NCI-H1092 treated with DMSO at 0.1 percent for 48 hours (cell line): ENCODE data around the gene RIC1.
A peak's percentile ranks its signal among the peaks of the same experiment; 100 is the strongest.
"Not testable (repeated sequence)": the region's sequence is repeated elsewhere in the genome, so short reads cannot be mapped to it uniquely, and the experiment has no call there.

Experiments used
- DNase-seq: peaks from one replicate; lab custom pipeline; 2025; lab: John Stamatoyannopoulos, UW

The RIC1 gene

DNA sequence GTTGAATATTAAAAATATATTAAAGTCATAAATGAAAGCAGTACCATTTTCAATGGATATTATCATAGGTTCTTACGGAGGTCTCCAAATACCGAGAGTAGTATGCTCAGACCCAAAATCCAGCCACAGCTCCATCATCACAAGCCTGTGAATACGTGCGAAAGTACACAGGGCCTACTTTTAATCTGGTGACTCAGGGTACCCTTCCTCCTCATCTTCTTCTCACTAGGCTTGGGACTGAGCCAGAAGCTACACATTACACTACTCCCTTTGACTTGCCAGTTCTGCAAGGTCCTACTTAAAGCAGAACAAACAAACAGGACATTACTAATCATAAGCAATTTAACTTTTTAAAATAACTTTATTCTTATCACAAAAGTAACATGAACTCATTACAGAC, 7.6 kb upstream of the RIC1 start:
- DNase-seq: no peak

DNA sequence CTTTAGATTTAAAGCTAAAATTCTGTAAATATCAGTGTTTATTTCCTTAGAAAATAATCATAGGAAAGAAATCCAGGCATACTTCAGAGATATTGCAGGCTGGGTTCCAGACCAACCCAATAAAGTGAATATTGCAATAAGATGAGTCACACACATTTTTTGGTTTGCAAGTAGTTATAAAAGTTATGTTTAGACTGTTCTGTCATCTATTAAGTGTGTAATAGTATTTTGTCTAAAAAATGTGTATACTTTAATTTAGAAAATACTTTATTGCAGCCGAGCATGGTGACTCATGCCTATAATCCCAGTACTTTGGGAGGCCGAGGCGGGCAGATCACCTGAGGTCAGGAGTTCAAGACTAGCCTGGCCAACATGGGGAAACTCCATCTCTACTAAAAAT, 6.9 kb upstream of the RIC1 start:
- DNase-seq: no peak

DNA sequence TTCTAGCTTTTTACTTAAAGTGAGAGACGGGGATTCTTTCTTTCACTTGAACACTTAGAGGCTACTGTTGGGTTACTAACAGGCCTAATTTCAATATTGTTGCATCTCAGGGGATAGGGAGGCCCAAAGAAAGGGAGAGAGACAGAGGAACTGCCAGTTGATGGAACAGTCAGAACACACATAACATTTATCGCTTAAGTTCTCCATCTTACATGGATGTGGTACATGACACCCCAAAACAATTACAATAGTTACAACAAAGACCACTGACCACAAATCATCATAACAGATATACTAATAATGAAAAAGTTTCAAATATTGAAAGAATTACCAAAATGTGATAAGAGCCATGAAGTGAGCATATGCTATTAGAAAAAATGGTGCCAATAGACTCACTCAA, 4.3 kb upstream of the RIC1 start:
- DNase-seq: no peak

DNA sequence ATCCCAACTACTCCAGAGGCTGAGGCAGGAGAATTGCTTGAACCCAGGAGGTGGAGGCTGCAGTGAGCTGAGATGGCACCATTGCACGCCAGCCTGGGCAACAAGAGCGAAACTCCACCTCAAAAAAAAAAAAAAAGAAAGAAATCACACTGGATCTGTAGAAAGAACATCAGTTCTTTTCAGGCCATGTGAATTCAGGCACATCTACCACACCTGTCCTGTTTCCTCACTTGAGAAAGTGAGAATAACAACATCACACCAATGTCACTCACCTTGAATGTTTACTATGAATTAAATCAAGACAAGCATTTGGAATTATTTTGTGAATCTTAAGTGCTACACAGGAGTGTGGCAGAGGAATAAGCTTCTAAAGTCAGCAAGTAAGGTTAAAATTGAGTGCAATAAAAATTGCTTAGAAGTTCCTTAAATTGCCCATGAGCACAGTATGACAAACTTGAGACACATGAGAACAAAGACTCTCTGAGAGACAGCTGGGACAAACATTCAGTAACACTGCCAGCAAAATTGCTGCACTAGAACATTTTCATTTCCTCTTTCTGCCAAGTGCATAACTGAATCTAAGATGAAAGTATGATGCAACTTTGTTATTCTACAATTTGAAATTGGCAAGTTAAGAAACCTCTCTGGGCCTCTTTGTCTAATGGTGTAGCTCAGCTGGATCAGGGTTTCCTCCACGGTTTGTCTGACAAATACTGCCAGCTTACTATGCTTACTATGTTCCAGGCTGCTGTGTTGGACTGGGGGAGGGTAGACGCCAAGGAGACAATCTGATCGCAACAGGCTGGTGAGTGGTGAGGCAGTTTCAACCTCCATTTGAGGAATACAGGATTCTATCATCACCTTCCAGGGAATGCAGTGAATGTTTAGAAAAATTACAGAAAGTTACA, 1.9 kb upstream of the RIC1 start:
- no peak for DNase-seq

DNA sequence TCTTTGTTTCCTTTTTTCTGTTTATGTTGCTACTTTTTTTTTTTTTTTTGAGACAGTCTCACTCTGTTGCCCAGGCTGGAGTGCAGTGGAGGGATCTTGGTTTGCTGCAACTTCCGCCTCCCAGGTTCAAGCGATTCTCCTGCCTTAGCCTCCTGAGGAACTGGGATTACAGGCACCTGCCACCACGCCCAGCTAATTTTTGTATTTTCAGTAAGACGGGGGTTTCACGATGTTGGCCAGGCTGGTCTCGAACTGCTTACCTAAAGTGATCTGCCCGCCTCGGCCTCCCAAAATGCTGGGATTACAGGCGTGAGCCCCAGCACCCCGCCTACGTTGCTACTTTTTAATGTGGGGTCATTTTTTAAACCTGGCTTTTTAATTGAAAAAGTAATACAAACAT, 1.2 kb upstream of the RIC1 start:
- DNase-seq: not testable (repeated sequence)

DNA sequence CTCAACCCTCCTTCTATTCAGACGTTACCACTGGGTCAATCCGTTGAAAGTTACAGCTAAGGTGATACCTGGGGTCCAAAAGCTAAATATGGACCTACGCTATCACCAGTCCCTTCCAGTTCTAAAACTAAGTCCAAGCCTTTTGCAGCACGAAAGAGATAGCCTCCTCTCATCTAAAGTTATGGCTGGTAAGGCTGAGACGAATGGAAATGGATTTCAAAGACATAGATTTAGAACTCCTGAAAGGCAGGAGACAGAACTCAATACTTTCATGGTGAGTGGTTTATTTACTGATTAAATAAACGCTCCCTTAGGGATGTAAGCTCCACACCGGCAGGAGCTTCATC, 751 bp upstream of the RIC1 start:
- DNase-seq: no peak

DNA sequence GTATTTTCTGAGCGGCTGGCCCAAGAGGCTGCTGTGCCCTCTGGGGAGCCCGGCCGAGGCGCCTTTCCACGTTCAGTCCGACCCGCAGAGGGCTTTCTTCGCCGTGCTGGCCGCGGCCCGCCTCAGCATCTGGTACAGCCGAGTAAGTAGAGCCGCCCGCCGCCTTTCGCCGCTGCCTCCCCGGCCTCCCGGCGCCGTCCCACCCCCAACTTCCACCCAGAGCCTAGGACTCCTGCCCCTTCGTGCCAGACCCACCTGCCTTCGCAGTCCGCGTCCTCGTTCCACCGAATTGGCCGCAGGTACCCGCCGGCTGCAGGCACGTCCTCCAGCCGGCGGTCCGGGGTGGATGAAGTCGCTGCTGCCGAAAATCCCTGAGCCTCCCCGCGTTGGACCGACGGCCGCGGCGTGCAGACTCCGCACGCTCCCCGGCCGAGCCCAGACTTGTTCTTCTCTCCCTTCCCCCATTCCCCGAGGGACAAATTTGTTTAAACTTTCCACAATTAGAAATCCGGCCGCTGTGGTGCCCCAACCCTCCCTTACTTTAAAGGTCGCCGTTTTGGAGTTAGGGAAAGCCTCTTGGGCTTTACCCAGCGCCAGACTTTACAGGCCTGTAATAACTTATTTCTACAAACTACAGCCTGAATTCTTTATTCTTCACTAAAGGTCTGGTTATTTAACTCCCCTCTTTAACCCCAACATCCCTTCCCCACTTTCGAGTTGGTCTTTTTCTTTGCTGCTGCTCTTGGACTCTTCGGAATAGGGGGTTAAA, 589 bp downstream of the RIC1 start:
- peak; percentile 69 for DNase-seq

DNA sequence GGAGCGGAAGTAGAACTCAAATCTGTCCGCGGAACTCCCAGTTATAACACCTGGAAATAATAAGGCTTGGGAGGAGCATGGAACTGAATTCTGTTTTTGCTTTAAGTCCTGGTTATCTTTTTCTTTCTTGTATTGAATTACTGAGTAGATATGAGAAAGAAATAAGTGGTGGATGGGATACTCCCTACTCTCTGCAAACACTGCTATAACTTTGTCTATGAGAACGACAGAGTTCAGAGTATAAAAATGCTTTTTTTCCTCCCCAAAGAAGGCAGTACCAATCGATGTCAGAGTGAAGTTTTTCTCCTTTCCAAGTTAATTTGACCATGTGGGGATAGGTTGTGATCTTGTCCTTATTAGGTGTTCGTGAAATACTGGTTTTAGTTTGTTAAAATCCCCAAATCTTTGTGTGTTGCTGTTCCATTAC, 1.2 kb downstream of the RIC1 start:
- DNase-seq: peak; percentile 28

DNA sequence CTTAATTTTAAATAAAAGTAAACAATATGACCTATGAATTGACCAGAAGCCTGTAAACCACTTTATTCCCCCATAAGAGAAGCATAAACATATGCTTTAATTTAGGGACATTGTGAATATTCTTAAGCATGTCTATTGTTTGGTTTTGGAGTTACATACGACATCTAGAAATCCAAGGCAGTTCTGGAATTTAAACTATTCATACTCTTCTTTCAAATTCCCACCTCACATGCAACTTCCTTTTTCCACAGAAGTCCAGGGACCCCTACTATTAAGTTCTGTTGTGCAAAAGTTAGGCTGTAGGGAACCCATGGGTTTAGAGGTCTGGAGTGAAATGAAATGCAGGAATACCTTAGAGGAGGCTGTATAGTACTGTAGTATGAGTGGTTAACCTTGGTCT, 2.1 kb downstream of the RIC1 start:
- no peak for DNase-seq

DNA sequence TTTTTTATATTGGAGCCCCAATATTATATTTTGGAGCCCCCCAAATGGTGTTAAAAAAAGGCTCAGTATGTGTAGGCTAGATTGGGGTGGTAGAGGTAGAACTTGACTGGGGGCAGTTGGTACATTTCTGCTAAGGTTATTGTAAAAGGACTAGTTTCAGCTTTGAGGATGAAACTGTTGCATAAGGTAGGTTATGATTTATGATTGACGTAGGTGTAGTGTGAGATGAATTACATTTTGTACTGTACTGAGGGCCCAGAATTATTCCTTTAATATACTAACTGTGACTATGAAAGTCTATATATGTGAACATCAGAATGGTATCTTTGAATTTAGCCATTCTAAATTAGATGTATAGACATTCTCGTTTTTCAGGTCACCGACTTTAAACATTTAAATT, 3.6 kb downstream of the RIC1 start:
- no peak for DNase-seq

DNA sequence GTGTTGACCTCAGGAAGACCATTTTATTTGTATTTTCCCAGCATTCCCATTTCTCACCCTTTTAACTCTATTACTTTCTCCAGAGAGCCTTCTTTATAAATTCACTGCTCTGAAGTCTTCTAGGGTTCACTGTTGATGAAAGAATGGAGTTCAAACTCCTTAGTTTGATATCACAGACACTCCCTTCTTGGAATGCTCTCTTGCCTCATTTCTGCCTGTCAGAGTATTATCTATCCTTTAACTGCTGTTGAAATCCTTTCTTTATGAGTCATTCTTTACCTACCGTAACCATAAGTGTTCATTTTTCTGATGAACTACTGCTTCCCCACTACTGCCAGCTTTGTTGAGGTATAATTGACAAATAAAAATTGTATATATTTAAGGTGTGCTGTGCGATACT, 4.3 kb downstream of the RIC1 start:
- DNase-seq: no peak

DNA sequence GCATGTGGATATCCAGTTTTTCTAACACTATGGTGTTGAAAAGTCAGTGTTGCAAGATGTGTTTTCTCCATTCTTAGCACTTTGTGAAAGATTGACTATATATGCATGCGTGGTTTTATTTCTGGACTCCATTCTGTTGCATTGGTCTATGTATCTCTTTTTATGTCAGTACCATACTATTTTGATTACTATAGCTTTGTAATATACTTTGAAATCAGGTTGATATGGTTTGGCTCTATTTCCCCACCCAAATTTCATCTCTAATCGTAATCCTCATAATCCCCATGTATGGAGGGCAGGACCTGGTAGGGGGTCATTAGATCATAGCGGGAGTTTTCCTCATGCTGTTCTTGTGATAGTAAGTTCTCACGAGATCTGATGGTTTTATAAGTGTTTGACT, 6.5 kb downstream of the RIC1 start:
- no peak for DNase-seq

DNA sequence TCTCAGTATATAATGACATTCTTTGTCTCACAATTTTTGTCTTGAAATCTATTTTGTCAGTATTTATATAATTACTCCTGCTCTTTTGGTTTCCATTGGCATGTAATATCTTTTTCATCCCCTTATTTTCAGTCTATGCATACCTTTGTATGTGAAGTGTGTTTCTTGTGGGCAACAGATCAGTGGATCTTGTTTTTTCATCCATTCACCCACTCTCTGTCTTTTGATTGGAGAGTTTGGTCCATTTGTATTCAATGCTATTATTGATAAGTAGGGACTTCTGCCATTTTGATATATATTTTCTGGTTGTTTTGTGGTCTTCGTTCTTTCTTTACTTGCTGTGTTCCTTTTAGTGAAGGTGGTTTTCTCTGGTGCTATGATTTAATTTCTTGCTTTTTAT, 10.9 kb downstream of the RIC1 start:
- no peak for DNase-seq

DNA sequence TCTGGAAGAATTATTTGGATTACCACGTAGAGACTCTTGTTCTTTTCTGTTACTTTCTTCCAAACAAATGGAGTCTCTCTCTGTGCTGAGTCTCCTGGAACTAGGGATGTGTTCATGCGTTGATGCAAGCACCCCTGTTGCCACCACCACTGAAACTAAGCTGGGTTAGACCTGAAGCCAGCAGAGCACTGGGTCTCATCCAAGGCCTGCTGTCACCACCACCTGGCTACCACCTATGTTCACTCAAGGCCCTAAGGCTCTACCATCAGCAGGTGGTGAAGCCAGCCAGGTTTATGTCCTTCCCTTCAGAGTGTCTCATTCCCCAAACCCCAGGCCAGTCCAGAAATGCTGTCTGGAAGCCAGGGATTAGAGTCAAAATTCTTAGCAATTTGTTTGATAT, 13.3 kb downstream of the RIC1 start:
- no peak for DNase-seq

DNA sequence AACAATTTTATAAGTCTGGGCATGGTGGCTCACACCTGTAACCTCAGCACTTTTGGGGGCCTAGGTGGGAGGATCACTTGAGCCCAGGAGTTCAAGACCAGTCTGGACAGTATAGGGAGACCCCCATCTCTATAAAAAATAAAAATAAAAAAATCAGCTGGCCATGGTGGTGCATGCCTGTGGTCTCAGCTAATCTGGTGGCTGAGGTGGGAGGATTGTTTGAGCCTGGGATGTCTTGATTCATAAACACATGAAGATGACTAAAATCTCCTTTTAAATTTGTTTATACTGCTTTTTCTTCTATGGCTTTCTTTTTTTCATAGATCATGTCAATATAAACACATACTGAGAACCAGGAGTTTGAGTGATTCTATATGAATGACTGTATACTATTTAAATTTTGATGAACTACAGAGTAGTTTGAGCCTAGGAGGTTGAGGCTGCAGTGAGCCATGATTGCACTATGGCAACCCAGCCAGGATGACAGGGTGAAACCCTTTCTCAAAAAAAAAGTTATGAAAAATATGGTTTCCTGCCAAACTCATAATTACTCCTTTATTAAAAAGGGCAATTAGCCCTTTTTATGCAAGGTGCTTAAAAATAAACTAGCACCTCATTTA, 14.2 kb downstream of the RIC1 start:
- DNase-seq: no peak

DNA sequence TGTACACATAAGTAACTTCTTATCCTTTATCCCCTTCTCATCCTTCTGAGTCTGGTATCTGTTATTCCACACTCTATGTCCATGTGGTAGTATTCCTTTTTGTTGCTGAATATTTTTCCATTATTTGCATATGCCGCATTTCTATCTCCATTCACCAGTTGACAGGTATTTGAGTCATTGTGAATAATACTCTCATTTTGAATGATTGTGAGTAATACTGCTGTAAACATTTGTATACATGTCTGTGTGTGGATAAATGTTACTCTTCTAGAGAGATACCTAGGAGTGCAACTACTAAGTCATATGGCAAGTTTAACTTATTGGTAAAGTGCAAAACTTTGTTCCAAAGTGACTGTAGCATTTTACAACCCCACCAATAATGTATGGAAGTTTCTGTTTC, 15.6 kb downstream of the RIC1 start:
- DNase-seq: no peak

DNA sequence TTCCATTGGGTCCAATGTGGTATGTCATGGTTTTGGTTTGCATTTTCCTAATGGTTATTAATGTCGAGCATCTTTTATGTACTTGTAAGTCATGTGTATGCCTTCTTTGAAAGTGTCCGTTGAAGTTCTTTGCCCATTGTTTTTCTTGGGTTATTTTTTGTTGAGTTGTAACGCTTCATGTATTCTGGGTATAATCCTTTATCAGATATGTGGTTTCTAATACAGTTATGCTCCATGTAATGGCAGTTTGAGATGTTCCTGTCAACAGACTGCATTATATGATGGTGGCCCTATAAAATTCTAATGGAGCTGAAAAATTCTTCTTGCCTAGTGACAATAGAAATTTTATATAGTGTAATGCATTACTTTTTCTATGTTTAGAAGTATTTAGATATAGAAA, 17.2 kb downstream of the RIC1 start:
- DNase-seq: no peak

DNA sequence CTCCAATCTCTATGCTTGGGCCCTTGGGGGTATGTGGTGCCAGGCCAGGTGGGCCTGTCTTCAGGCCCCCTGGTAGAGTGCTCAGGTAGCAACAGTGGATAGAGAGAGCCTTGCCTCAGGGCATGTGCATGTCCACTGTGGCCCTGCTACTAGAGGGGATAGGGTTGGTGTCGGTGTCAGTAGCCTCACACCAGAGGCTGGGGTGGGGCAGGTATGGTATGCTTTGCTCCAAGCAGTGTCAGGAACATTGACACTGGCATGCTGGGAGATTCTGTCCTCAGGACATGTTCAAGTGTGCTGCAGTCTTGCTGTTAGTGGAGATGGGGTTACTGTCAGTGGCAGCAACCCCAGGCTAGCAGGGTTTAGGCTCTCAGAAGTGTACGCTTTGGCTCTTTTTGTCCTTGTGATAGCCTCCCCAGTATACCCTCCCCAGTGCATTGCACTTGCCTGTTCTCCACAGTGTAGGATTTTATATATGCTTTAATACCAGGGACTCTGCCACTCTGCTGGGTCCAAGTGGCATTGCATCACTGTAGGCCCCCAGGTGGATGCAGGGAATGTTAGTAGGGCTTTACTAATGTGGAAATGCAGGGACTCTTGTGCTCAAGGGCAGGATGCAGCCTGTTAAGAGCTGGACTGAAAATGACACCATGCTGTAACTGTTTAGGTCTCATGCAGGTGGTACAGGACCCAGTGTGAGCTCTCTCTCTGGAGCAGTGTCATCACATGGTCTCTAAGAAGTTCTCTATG, 21.6 kb downstream of the RIC1 start:
- DNase-seq: no peak

DNA sequence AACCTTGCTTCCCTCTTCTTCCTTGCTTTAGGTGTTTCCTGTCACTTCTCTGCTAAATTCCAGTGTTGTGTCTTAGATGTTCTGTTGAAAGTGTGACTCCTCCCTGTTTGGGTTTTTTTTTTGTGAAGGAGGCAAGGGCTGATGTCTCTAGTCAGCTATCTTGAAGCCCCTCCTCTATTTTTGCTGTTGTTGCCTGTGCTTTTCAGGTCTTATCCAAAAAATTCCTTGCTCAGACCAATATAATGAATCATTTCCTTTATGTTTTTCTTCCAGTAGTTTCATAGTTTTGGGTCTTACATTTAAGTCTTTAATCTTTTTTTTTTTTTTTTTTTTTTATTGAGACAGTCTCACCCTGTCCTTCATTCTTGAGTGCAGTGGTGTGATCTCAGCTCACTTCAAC, 22.3 kb downstream of the RIC1 start:
- no peak for DNase-seq

DNA sequence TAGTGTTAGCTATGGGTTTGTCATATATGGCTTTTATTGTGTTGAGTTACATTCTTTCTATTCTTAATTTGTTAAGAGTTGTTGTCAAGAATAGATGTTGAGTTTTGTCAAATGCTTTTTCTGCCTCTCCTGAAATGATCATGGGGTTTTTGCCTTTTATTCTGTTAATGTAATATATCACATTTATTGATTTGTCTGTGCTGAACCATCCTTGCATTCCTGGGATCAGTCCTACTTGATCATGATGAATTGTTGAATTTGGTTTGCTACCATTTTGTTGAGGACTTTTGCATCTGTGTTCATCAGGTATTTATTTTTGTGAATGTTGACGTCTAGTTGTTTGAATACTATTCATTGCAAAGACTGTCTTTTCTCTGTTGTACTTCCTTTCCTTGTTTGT, 23.9 kb downstream of the RIC1 start:
- DNase-seq: no peak

DNA sequence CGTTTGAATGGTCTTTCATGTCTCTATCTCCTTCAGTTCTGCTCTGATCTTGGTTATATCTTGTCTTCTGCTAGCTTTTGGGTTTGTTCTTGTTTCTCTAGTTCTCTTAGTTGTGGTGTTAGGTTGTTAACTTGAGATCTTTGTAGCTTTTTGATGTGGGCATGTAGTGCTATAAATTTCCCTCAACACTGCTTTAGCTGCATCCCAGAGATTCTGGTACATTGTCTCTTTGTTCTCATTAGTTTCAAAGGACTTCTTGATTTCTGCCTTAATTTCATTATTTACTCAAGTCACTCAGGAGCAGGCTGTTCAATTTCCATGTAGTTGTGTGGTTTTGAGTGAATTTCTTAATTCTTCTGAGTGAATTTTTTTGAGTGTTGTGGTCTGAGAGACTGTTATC, 33.9 kb downstream of the RIC1 start:
- DNase-seq: not testable (repeated sequence)

DNA sequence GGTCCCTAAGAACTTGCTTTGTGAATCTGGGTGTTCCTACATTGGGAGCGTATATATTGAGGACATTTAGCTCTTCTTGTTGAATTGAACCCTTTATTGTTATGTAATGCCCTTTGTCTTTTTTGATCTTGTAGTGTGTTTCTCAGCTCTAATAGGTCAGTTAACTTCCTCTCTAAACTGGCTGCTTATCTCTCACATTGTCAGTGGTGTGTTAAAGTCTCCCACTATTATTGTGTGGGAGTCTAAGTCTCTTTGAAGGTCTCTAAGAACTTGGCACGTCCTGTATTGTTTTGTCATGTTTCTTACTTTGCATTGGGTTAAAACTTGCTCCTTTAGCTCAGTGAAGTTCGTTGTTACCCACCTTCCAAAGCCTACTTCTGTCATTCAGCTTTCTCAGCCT, 36.2 kb downstream of the RIC1 start:
- DNase-seq: no peak
